KOPT-K1 (cell line): ENCODE data around the gene LAMA2.

Experiments used
- H3K27ac ChIP-seq: fragments of 200-600 bp; sonication (generic); 2 replicates; pipeline ENCODE4 v1.5.1; 2016; ENCODE audit warnings: antibody characterized with exemption, mild to moderate bottlenecking, low read depth, low read length; ENCODE audit not compliant: poor library complexity, severe bottlenecking
- H3K36me3 ChIP-seq: fragments of 200-600 bp; sonication (generic); 2 replicates; pipeline ENCODE4 v1.5.1; 2017; ENCODE audit warnings: antibody characterized with exemption, mild to moderate bottlenecking, low read length, moderate library complexity; ENCODE audit not compliant: insufficient read depth
- H3K9me3 ChIP-seq: fragments of 200-600 bp; sonication (generic); 2 replicates; pipeline ENCODE4 v1.5.1; 2017; ENCODE audit warnings: antibody characterized with exemption, low read length, mild to moderate bottlenecking; ENCODE audit not compliant: insufficient read depth, poor library complexity, severe bottlenecking

The LAMA2 gene

DNA sequence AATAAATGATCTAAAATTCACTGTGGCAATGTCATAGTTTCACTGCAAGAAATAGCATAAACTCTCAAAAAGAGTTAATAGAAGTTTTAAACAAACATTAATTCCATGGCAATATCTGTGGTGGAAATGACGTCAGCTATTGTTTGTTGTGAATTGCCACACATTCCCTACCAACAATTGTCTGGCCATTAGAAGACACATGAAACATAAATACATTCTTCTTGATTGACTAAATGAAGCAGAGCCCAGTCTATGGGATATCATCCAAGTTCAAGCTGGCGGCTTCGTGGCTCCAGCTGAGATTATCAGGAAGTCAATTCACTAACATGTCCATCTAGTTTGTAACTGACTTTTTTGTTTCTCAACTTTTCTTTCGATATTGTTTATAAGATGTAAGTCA is 458.0 kb downstream of the LAMA2 start:
- Histone ChIP-seq H3K9me3 (no peaks in the 10 kb centered on the region), H3K27ac (no peak overlapping the region), H3K36me3 (no peaks in the 10 kb centered on the region)

GRCh38 chr6:129342243-129342642 is 459.3 kb downstream of the LAMA2 start:
- H3K9me3 ChIP-seq = no peaks in the 10 kb centered on the region
- H3K27ac ChIP-seq = no peak overlapping the region
- no peaks in the 10 kb centered on the region for H3K36me3 ChIP-seq

DNA sequence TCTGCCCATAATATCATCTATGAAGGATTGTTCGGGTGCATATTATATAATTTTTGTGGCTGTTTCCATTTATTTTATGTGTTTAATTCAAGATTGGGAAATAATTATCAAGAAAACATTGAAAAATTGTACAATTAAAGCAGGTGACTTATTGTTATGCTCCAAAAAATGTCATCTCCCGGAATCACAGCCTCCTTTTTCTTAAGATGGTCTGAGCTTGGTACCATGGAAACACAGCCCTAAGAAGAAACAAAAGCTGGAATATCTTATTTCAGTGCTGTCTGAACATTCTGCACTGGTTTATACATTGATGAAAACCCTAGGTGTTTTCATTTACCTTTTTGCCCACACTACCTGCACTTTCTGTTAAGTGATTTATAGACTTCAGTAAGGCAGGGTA is 459.9 kb downstream of the LAMA2 start:
- H3K27ac ChIP-seq = no peak overlapping the region
- no peaks in the 10 kb centered on the region for H3K9me3 ChIP-seq
- no peaks in the 10 kb centered on the region for H3K36me3 ChIP-seq

DNA sequence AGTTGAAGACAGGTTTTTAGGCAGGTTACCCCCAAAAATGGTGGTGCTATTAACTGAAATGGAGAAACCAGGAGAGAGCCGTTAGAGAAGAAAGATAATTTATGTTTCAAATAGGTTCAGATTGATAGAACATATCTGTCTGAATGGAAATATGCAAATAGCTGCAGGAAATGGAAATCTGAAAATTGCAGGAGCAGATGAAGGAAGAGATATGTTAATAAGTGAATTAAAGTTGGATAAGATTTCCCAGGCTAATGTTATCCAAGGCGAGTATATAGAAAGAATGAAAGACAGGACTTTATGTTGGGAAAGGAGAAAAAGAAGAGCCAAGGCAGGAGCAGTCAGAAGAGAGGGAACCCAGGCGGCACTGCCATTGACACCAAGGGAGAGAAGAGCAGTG is 461.4 kb downstream of the LAMA2 start:
- no peaks in the 10 kb centered on the region for H3K9me3 ChIP-seq
- no peak overlapping the region for H3K27ac ChIP-seq
- no peaks in the 10 kb centered on the region for H3K36me3 ChIP-seq

DNA sequence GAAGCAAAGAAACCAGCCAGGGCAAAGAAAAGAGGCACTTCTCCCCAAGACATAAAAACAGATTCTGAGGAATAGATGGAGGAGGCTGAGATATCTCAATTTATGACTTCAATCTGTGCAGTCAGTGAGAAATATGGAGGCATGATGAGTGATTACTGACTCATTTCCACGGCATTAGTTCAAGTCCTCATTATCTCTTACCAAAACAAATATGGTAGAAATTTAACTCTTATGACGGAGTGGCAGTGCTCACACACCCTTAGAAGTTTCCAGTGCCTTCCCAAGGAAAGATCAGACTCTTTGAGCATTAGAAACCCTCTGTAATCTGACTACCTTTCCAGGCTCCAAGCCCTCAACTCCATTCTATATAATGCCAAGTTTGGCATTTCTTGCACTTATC is 463.0 kb downstream of the LAMA2 start:
- H3K9me3 ChIP-seq = no peaks in the 10 kb centered on the region
- no peaks in the 10 kb centered on the region for H3K36me3 ChIP-seq
- no peak overlapping the region for H3K27ac ChIP-seq

GRCh38 chr6:129346964-129347363 is 464.0 kb downstream of the LAMA2 start:
- Histone ChIP-seq H3K36me3 (no peaks in the 10 kb centered on the region), H3K27ac (no peak overlapping the region), H3K9me3 (no peaks in the 10 kb centered on the region)

- H3K36me3 ChIP-seq = no peaks in the 10 kb centered on the region
- H3K9me3 ChIP-seq = no peaks in the 10 kb centered on the region
- no peak overlapping the region for H3K27ac ChIP-seq
Measured at GRCh38 chr6:129350278-129350677, 467.3 kb downstream of the LAMA2 start.

- Histone ChIP-seq H3K36me3 (no peaks in the 10 kb centered on the region), H3K9me3 (no peaks in the 10 kb centered on the region), H3K27ac (no peak overlapping the region)
Measured at GRCh38 chr6:129351807-129352206, 468.9 kb downstream of the LAMA2 start.

- H3K9me3 ChIP-seq = no peaks in the 10 kb centered on the region
- no peaks in the 10 kb centered on the region for H3K36me3 ChIP-seq
- H3K27ac ChIP-seq = no peak overlapping the region
Measured at GRCh38 chr6:129353067-129353466, 470.1 kb downstream of the LAMA2 start.

DNA sequence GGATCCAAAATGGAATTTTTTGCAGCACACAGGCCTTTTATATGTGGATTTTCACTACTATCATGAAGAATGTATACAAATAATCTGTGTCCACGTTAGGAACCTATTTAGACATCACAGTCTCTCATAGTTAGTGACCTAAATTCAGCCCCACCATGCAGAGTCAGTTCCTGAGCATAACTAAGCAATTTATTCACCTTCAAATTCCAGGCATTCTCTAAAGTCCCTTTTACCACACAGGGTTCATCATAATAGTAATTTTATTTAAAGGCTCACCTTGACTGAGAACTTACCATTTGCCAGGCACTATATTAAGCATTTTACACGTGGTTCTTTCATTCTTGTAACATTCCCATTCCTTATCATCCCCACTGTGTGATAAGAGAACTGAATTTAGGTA is 473.2 kb downstream of the LAMA2 start:
- no peaks in the 10 kb centered on the region for H3K9me3 ChIP-seq
- no peaks in the 10 kb centered on the region for H3K36me3 ChIP-seq
- H3K27ac ChIP-seq = no peak overlapping the region

- Histone ChIP-seq H3K36me3 (no peaks in the 10 kb centered on the region), H3K9me3 (no peaks in the 10 kb centered on the region), H3K27ac (no peak overlapping the region)
Measured at GRCh38 chr6:129359811-129360681, 477.1 kb downstream of the LAMA2 start.

DNA sequence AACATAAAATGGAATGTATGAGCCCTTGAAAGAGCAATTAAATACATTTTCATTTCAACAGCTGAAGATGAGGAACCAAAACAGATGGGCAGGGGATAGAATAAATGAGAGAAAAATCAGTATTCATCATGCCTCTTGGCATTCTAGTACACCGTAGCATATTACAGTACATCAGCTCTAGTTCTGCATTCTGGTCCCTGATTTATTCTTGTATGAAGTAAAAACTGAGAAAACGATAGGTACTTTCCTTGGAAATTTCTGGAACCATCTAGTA is 477.7 kb downstream of the LAMA2 start:
- no peaks in the 10 kb centered on the region for H3K9me3 ChIP-seq
- H3K36me3 ChIP-seq = no peaks in the 10 kb centered on the region
- no peak overlapping the region for H3K27ac ChIP-seq

- Histone ChIP-seq H3K36me3 (no peaks in the 10 kb centered on the region), H3K9me3 (no peaks in the 10 kb centered on the region), H3K27ac (no peak overlapping the region)
Measured at GRCh38 chr6:129364037-129364436, 481.1 kb downstream of the LAMA2 start.

DNA sequence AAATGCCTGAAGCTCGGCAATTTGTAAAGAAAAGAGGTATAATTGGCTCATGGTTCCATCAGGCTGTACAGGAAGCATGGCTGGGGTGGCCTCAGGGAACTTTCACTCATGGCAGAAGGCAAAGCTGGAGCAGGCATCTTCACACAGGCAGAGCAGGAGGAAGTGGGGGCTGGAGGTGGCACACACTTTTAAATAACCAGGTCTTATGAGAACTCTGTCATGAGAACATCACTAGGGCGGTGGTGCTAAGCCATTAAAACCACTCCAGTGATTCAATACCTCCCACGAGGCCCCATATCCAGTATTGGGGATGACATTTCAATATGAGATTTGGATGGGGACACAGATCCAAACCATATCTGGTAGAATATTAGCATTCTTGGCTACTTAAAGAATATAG is 481.8 kb downstream of the LAMA2 start:
- no peak overlapping the region for H3K27ac ChIP-seq
- H3K36me3 ChIP-seq = no peaks in the 10 kb centered on the region
- no peaks in the 10 kb centered on the region for H3K9me3 ChIP-seq

DNA sequence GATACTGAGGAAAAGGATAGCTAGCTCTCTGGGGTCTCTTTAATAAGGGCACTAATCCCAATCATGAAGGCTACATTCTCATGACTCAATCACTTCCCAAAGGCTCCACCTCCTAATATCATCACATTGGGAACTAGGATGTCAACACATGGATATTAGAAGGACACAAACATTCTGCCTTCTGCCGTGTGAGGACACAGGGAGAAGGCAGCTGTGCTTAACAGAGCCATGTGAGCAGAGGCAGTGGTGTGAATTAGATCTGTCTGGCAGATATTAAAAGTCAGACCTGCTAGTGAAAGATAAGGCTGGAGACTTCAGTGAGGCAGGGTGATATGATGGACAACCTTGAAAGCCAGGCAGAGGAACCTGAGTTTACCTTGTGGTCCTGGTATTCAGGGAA is 485.1 kb downstream of the LAMA2 start:
- no peaks in the 10 kb centered on the region for H3K36me3 ChIP-seq
- H3K27ac ChIP-seq = no peak overlapping the region
- H3K9me3 ChIP-seq = no peaks in the 10 kb centered on the region

DNA sequence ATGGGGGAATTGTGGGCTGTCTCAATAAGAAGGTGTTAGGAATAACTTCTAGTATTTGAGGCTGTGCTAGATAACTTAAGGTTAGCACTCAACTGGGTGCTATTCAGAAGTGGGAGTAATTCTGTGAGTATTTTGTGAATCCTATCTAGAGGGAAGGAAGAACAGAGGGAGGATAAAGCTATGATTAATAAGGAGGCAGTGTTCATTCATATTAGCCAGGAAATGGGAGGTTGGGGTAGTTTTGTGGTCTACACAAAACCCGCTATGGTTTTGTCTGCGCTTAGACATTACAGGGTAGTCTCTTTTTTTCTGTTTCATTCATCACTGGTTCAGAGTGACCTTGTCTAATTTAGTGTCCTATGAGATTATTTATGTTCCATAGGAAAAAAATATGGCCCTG is 486.0 kb downstream of the LAMA2 start:
- no peaks in the 10 kb centered on the region for H3K9me3 ChIP-seq
- no peak overlapping the region for H3K27ac ChIP-seq
- H3K36me3 ChIP-seq = no peaks in the 10 kb centered on the region
